Fibroblast of lung (primary cell): ENCODE measurements around the gene ASIC2. TPM values are rescaled to one million over a fixed set of nuclear protein-coding genes. Genes with fewer than 3 reads are reported as not detected.

Experiments
- DNase-seq, 2 donors: peaks; one replicate each; pipeline versions ENCODE4 v3.0.0 to v3.0.0-alpha.2; 2010; ENCODE audit warnings: low read depth in 2 of 2
- H2AFZ ChIP-seq: 2 replicates; pipeline ENCODE4 v1.5.1; 2012; ENCODE audit warnings: low read length, control low read depth, inconsistent platforms
- H3K27ac ChIP-seq: 2 replicates; pipeline ENCODE4 v1.5.1; 2011; ENCODE audit warnings: low read length, control low read depth; ENCODE audit not compliant: insufficient read depth
- H3K27me3 ChIP-seq: 2 replicates; pipeline ENCODE4 v1.5.1; 2011; ENCODE audit warnings: mild to moderate bottlenecking, low read length; ENCODE audit not compliant: control insufficient read depth, insufficient read depth
- H3K36me3 ChIP-seq: 2 replicates; pipeline ENCODE4 v1.5.1; 2011; ENCODE audit warnings: low read length; ENCODE audit not compliant: control insufficient read depth, insufficient read depth
- H3K4me1 ChIP-seq: 2 replicates; pipeline ENCODE4 v1.5.1; 2011; ENCODE audit warnings: low read length; ENCODE audit not compliant: control insufficient read depth, insufficient read depth; ENCODE audit errors: extremely low read depth
- H3K4me2 ChIP-seq: 2 replicates; pipeline ENCODE4 v1.5.1; 2011; ENCODE audit warnings: low read length, control low read depth; ENCODE audit not compliant: insufficient read depth; ENCODE audit errors: extremely low read depth
- H3K4me3 ChIP-seq, 4 experiments: fragments of 200-600 bp in 1 of 4; sonication (generic) in 1 of 4; replicated peaks in 1 of 4; 2 replicates each; pipeline ENCODE4 v1.5.1; 2011 to 2016; ENCODE audit warnings: low read length in 4 of 4, low read depth in 3 of 4, mild to moderate bottlenecking in 3 of 4, control low read depth in 2 of 4, inconsistent platforms in 1 of 4, mixed read lengths in 1 of 4; ENCODE audit not compliant: insufficient read depth in 1 of 4; ENCODE audit errors: control extremely low read depth in 1 of 4
- H3K79me2 ChIP-seq: 2 replicates; pipeline ENCODE4 v1.5.1; 2012; ENCODE audit warnings: mild to moderate bottlenecking, low read length, inconsistent platforms; ENCODE audit not compliant: control insufficient read depth, insufficient read depth
- H3K9ac ChIP-seq: 2 replicates; pipeline ENCODE4 v1.5.1; 2011; ENCODE audit warnings: mild to moderate bottlenecking, low read length, control low read depth; ENCODE audit not compliant: insufficient read depth
- H3K9me3 ChIP-seq: 2 replicates; pipeline ENCODE4 v1.5.1; 2012; ENCODE audit warnings: low read depth, low read length; ENCODE audit not compliant: control insufficient read depth, insufficient read depth
- H4K20me1 ChIP-seq: 2 replicates; pipeline ENCODE4 v1.5.1; 2011; ENCODE audit warnings: low read length; ENCODE audit not compliant: control insufficient read depth, insufficient read depth; ENCODE audit errors: extremely low read depth
- EZH2 ChIP-seq: IDR thresholded peaks from 2 replicates; pipeline ENCODE4 v1.5.1; 2012; ENCODE audit warnings: low read length, control low read depth, mild to moderate bottlenecking; ENCODE audit errors: missing control alignments
- polyA plus RNA-seq, 2 donors: library from polyadenylated mRNA; depleted of rRNA in 1 of 2; stranded (reverse) in 1 of 2; unstranded in 1 of 2; fragments of >200 nt; gene quantifications; 2 replicates each; pipeline ENCODE4 v1.2.1, GENCODE V29; 2011 to 2012; ENCODE audit warnings: missing spikeins in 1 of 2
- total RNA-seq: library from RNA; depleted of rRNA; stranded (reverse); fragments of >200 nt; gene quantifications from 2 replicates; pipeline ENCODE4 v1.2.1, GENCODE V29; 2014
- TF ChIP-seq, protein P1 (sequence below), 2 donors: IDR thresholded peaks in 1 of 2; conservative IDR thresholded peaks in 1 of 2; 1 replicate in 1 of 2; 2 replicates in 1 of 2; pipeline ENCODE4 v1.5.1; 2011 to 2012; ENCODE audit warnings: low read length in 2 of 2, control low read depth in 1 of 2, inconsistent platforms in 1 of 2, low read depth in 1 of 2, mild to moderate bottlenecking in 1 of 2

ASIC2 gene
- total and polyA plus RNA-seq, 2 donors (not counting 1 experiment from before 2014, with no cell fraction given) = 0.08 to 0.50 TPM

DNA sequence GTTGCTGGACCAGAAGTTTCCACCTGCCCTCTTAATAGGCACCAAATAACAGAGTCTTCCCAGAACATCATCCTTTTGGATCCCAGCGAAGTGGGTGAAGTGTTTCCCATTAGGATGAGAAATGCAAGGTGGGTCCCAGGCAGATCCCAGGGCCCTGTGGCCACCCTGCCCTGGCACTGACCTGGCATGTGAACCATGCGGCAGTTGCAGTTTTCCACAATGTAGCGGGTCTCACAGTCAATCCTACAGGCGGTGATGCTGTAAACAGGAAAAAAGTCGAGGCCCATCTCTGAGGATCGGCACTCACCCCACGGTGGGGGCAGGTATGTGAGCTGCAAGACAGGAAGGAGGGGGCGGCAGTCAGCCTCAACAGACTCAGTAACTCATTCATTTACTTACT lies 265.0 kb downstream of the ASIC2 start:
- H3K4me3 ChIP-seq = no peak overlapping the region
- H3K27me3 ChIP-seq = peaks cover 4% of the 10 kb centered on the region
- H3K4me1 ChIP-seq = no peaks in the 10 kb centered on the region
- no peak overlapping the region for H3K9ac ChIP-seq
- H3K9me3 ChIP-seq = no peaks in the 10 kb centered on the region
- no peak overlapping the region for H2AFZ ChIP-seq
- no peak overlapping the region for H3K27ac ChIP-seq
- no peak for TF ChIP-seq EZH2
- no peaks in the 10 kb centered on the region for H4K20me1 ChIP-seq
- no peak for DNase-seq
- H3K4me2 ChIP-seq = no peak overlapping the region
- no peaks in the 10 kb centered on the region for H3K79me2 ChIP-seq
- H3K36me3 ChIP-seq = no peaks in the 10 kb centered on the region

DNA sequence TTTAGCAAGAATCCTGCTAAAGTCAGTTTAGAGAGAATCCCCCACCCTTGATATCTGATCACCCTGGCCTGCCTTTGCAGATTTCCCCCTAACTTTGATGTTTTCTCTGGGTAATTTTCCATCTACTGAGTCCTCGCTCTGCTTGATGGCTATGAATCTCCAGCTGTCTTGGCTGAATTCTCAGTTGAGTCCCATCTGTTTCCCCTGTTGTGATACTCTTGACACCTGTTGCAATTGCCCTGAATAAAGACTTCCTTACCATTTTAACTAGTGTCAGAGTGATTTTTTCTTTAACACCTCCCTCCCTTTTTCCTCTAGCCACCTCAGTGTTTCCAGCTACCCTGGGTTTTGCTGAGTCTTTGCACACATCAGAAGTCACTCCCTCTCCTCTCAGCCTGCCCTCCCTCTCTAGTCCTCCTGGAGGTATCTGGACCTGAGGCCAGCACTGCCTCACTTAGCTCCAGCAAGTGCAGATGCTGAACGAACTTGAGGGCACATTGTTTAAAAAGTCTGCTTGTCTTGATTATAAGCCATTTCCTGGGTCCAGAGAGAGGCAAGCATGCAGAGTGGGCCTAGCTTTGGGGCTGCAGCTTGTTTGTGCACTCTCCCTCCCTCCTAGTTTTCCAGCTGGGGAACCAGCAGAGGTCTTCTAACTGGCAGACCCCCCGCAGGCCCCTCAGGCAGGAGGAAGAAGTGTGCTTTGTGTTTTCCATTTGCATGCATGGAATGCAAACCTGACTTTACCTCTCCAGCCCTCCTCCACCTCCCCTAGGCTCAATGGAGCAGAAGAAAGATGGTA lies 268.2 kb downstream of the ASIC2 start:
- H3K27me3 ChIP-seq = peaks cover 4% of the 10 kb centered on the region
- no peaks in the 10 kb centered on the region for H4K20me1 ChIP-seq
- H2AFZ ChIP-seq = no peak overlapping the region
- no peak overlapping the region for H3K9ac ChIP-seq
- no peak overlapping the region for H3K4me3 ChIP-seq
- no peak overlapping the region for H3K27ac ChIP-seq
- no peaks in the 10 kb centered on the region for H3K36me3 ChIP-seq
- H3K79me2 ChIP-seq = no peaks in the 10 kb centered on the region
- DNase-seq = no peak
- H3K9me3 ChIP-seq = no peaks in the 10 kb centered on the region
- no peak for TF ChIP-seq EZH2
- TF ChIP-seq, protein P1, sequence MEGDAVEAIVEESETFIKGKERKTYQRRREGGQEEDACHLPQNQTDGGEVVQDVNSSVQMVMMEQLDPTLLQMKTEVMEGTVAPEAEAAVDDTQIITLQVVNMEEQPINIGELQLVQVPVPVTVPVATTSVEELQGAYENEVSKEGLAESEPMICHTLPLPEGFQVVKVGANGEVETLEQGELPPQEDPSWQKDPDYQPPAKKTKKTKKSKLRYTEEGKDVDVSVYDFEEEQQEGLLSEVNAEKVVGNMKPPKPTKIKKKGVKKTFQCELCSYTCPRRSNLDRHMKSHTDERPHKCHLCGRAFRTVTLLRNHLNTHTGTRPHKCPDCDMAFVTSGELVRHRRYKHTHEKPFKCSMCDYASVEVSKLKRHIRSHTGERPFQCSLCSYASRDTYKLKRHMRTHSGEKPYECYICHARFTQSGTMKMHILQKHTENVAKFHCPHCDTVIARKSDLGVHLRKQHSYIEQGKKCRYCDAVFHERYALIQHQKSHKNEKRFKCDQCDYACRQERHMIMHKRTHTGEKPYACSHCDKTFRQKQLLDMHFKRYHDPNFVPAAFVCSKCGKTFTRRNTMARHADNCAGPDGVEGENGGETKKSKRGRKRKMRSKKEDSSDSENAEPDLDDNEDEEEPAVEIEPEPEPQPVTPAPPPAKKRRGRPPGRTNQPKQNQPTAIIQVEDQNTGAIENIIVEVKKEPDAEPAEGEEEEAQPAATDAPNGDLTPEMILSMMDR (conservative IDR thresholded peaks at IDR 0.05 in 1 of 2, IDR thresholded peaks at IDR 0.05 in 1 of 2; ENCODE audit: low read depth in 1 of 2, low read length in 2 of 2) = no peak
- H3K4me2 ChIP-seq = no peak overlapping the region
- H3K4me1 ChIP-seq = no peaks in the 10 kb centered on the region

DNA sequence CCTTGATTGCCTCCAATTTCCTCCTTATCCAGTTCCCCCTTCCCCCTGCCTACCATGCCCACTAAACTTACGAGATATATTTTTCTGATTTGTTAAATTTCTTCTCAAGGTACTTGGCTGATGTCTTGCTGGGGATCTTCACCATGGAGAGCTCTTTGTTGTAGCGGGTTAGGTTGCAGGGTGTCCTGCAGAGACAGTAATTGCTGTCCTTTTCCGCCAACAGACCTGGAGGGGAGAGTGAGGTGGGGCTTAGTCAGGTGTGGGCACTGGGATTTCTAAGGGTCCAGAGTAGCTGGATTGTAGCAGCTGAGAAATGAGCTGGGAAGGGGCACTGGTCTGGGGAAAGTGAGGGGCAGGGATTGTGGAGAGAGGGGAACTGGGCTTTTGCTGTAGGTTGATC lies 269.3 kb downstream of the ASIC2 start:
- Histone ChIP-seq H3K9me3 (no peaks in the 10 kb centered on the region), H3K4me2 (no peak overlapping the region), H3K36me3 (no peaks in the 10 kb centered on the region), H4K20me1 (no peaks in the 10 kb centered on the region), H2AFZ (no peak overlapping the region), H3K4me3 (no peak overlapping the region), H3K9ac (no peak overlapping the region), H3K27me3 (peaks cover 4% of the 10 kb centered on the region), H3K4me1 (no peaks in the 10 kb centered on the region), H3K79me2 (no peaks in the 10 kb centered on the region), H3K27ac (no peak overlapping the region)
- DNase-seq = no peak
- no peak for TF ChIP-seq EZH2
- TF ChIP-seq, protein P1 (conservative IDR thresholded peaks at IDR 0.05 in 1 of 2, IDR thresholded peaks at IDR 0.05 in 1 of 2; ENCODE audit: low read depth in 1 of 2, low read length in 2 of 2) = no peak
